Activated naive CD8-positive, alpha-beta T cell treated with anti-CD3 and anti-CD28 coated beads for 36 hours (primary cell): ENCODE results near the gene GNG7. TPM values are rescaled to one million over a fixed set of nuclear protein-coding genes. Genes with fewer than 3 reads are reported as not detected.
A peak's percentile ranks its signal among the peaks of the same experiment; 100 is the strongest.
"Not testable (repeated sequence)": the region's sequence is repeated elsewhere in the genome, so short reads cannot be mapped to it uniquely, and the experiment has no call there.

Source experiments
- DNase-seq: peaks from one replicate; pipeline ENCODE4 v3.0.0; 2021
- H3K27ac Mint-ChIP-seq: one replicate; pipeline ENCODE4 v1.8.0; 2022; ENCODE audit warnings: mild to moderate bottlenecking, moderate library complexity, mixed read lengths
- H3K27me3 Mint-ChIP-seq: one replicate; pipeline ENCODE4 v1.8.0; 2022; ENCODE audit warnings: mild to moderate bottlenecking, mixed read lengths
- H3K36me3 Mint-ChIP-seq: one replicate; pipeline ENCODE4 v1.8.0; 2021; ENCODE audit warnings: mild to moderate bottlenecking, mixed read lengths
- H3K4me1 Mint-ChIP-seq: one replicate; pipeline ENCODE4 v1.8.0; 2021; ENCODE audit warnings: mixed read lengths
- H3K4me3 Mint-ChIP-seq: one replicate; pipeline ENCODE4 v1.8.0; 2022; ENCODE audit warnings: mild to moderate bottlenecking, moderate library complexity, mixed read lengths
- H3K9me3 Mint-ChIP-seq: one replicate; pipeline ENCODE4 v1.8.0; 2022; ENCODE audit warnings: mixed read lengths
- total RNA-seq, 2 experiments: library from RNA; stranded (reverse); gene quantifications; one replicate each; pipeline ENCODE4 v1.2.3, GENCODE V29; 2021

GNG7 gene
- total RNA-seq, 2 experiments from 2014 or later, result 0.36 to 0.45 TPM

DNA sequence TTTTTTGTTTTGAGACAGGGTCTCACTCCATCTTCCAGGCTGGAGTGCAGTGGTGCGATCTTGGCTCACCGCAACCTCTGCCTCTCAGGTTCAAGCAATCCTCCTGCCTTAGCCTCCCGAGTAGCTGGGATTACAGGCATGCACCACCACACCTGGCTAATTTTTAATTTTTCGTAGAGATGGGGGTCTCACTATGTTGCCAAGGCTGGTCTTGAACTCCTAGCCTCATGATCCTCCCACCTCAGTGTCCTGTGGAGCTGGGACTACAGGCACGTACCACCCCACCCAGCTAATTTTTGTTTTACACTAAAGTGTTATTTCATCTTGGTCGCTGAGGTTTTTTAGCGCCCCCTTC lies 93.5 kb downstream of the GNG7 start:
- not testable (repeated sequence) for H3K27ac Mint-ChIP-seq, H3K4me3 Mint-ChIP-seq, H3K27me3 Mint-ChIP-seq, DNase-seq, H3K36me3 Mint-ChIP-seq, H3K9me3 Mint-ChIP-seq
- peaks cover 39% of the 10 kb centered on the region for H3K4me1 Mint-ChIP-seq

DNA sequence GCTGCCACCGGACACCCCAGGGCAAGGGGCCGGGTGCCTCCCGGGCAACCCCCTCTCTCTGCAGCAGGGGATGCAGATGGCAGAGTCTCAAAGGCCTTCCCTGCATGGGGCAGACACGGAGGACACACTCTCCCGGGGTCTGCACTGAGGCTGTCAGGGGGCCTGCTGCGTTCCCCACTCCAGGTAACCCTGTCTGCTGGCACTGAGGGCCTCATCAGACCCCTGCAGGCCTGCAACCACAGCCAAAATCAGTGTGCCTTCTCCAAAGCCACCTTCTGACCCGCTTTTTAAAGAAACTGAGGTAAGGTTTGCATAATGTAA lies 93.9 kb downstream of the GNG7 start:
- Mint-ChIP-seq H3K9me3 (no peaks in the 10 kb centered on the region), H3K4me3 (no peak overlapping the region), H3K27ac (no peak overlapping the region), H3K27me3 (peaks cover 4% of the 10 kb centered on the region), H3K36me3 (peaks cover 3% of the 10 kb centered on the region), H3K4me1 (peaks cover 36% of the 10 kb centered on the region)
- DNase-seq, result no peak

DNA sequence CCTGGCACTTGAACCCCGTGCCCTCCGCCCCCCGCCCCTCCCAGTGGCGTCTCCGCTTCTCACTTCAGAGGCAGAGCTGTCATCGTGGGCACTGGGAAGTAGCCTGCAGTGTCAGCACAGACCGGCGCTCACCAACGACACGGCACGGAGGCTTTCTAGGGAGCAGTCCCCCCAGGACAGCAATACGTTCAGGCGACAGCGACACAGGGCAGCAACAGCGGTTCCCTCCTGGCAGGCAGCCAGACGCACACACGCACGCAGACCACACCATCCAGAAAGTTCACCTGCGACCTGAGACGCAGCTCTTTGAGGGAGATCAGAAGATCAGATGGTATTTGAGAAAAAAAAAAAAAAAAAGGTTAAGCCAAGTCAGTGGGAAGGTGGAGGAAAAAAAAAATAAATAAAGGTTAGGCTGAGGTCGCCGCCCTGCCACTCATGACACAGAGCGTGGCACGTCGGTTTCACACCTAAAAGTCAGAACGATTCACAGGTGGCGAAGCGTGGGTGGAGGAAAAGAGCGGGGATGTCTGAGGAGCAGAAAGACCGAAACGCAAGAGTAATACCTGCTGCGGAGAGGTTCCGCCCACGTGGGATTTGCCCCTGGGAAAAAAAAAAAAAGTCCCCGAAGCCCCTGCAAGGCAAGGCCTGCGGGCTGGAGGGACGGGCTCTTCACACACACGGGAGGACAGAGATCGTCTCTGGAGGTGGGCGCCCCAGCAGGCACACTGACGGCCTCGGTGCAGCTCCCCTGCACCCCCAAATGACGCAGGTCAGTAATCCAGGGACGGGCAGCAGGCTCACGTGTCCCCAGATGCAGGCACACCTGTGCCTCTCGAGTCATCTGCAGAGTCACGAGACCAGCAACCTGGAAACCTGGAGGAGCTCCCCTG lies 94.5 kb downstream of the GNG7 start:
- peak; percentile 93 for DNase-seq
- H3K27me3 Mint-ChIP-seq, result peaks cover 4% of the 10 kb centered on the region
- H3K4me1 Mint-ChIP-seq, result peaks cover 31% of the 10 kb centered on the region
- no peaks in the 10 kb centered on the region for H3K9me3 Mint-ChIP-seq
- peak overlapping the region; percentile 70 for H3K4me3 Mint-ChIP-seq
- peaks cover 3% of the 10 kb centered on the region for H3K36me3 Mint-ChIP-seq
- H3K27ac Mint-ChIP-seq, result peak overlapping the region; percentile 82

DNA sequence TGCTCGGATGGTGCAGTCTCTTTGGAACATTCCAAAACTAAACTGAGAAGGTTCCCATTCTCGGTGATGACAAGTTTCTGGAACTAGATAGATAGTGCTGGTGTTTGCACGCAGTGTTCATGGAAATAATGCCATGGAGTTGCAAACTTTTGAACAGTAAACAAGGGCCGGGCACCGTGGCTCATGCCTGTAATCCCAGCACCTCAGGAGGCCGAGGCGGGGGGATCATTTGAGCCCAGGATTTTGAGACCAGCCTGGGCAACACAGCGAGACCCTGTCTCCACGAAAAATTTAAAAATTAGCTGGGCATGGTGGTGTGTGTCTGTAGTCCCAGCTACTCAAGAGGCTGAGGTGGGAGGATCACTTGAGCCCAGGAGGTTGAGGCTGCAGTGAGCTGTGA lies 95.7 kb downstream of the GNG7 start:
- Mint-ChIP-seq H3K4me1 (peaks cover 29% of the 10 kb centered on the region), H3K4me3 (peak overlapping the region; percentile 25)
- H3K36me3 Mint-ChIP-seq, DNase-seq, H3K9me3 Mint-ChIP-seq, H3K27ac Mint-ChIP-seq, H3K27me3 Mint-ChIP-seq: not testable (repeated sequence)

GRCh38 chr19:2605889-2606288 lies 96.6 kb downstream of the GNG7 start:
- not testable (repeated sequence) for H3K4me3 Mint-ChIP-seq, H3K27ac Mint-ChIP-seq, H3K36me3 Mint-ChIP-seq

GRCh38 chr19:2604747-2605329 lies 97.7 kb downstream of the GNG7 start:
- Mint-ChIP-seq H3K36me3 (peaks cover 3% of the 10 kb centered on the region), H3K27me3 (peaks cover 4% of the 10 kb centered on the region), H3K4me1 (peaks cover 21% of the 10 kb centered on the region), H3K4me3 (no peak overlapping the region), H3K27ac (no peak overlapping the region), H3K9me3 (no peaks in the 10 kb centered on the region)
- DNase-seq, result no peak

More at GRCh38 chr19:2605889-2606288, 96.6 kb downstream of the GNG7 start:
- peaks cover 24% of the 10 kb centered on the region for H3K4me1 Mint-ChIP-seq
- H3K27me3 Mint-ChIP-seq, DNase-seq, H3K9me3 Mint-ChIP-seq: not testable (repeated sequence)

DNA sequence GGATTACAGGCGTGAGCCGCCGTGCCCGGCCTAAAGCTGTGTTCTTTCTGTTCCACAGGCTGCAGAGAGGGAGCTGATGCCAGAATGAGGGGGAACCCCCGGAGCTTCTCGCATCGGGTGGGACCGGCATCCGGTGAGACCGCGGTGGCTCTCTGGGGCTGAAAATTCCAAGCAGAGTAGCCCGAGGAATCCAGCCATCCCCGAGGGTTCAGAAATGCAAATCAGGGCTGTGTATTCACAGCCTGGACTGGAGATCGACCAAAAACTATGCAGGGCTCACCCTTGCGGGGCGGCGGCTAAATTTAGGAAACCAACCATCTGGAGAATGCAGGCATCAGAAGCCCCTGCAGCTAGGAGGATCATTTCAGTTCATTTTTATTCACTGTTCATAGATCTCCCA lies 99.2 kb downstream of the GNG7 start:
- Mint-ChIP-seq H3K4me1 (peaks cover 16% of the 10 kb centered on the region), H3K36me3 (peaks cover 3% of the 10 kb centered on the region), H3K4me3 (no peak overlapping the region), H3K27ac (no peak overlapping the region), H3K27me3 (peaks cover 4% of the 10 kb centered on the region), H3K9me3 (no peaks in the 10 kb centered on the region)
- DNase-seq, result no peak

- no peak overlapping the region for H3K27ac Mint-ChIP-seq
- H3K36me3 Mint-ChIP-seq, result peaks cover 3% of the 10 kb centered on the region
- H3K4me3 Mint-ChIP-seq, result no peak overlapping the region
- H3K4me1 Mint-ChIP-seq, result peaks cover 9% of the 10 kb centered on the region
- DNase-seq, result no peak
- H3K9me3 Mint-ChIP-seq, result no peaks in the 10 kb centered on the region
- peaks cover 4% of the 10 kb centered on the region for H3K27me3 Mint-ChIP-seq
Measured at GRCh38 chr19:2602391-2603181, 99.9 kb downstream of the GNG7 start.

DNA sequence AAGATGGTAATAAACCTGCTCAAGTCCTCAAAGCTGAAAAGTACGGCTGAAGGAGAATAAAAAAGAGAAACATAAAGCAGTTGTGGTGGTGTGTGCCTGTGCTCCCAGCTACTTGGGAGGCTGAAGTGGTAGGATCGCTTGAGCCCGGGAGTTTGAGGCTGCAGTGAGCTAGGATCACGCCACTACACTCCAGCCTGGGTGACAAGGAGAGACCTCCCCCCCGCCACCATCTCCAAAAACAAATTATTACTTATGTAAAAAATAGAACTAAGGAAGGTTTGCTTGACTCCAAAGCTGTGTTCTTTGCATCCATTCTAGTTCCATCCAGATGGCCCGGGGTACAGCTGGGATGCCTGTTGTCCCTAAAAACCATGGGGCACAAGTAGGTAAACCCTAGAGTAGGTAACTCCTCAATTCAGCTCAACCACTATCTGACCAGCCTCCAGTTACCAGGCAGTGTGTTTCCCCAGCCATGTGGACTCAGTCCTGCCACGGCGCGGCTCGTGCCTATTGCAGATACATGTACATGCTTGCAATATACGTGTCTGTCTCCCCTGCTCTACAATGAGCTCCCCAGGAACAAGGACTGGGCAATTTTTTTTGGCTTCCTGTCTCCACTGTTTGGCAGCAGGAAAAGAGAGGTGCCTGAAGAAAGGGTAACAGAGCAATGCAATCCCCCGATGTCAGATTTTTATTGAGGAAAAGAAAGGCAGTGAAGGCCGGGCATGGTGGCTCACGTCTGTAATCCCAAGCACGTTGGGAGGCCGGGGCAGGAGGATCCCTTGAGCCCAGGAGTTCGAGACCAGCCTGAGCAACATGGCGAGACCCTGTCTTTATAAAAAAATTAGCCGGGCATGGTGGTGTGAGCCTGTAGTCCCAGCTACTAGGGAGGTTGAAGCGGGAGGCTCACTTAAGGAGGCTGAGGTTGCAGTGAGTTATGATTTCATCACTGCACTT lies 101.3 kb downstream of the GNG7 start:
- H3K27me3 Mint-ChIP-seq, result peaks cover 4% of the 10 kb centered on the region
- H3K27ac Mint-ChIP-seq, result no peak overlapping the region
- H3K9me3 Mint-ChIP-seq, result no peaks in the 10 kb centered on the region
- DNase-seq, result no peak
- peaks cover 3% of the 10 kb centered on the region for H3K36me3 Mint-ChIP-seq
- H3K4me3 Mint-ChIP-seq, result no peak overlapping the region
- peaks cover 8% of the 10 kb centered on the region for H3K4me1 Mint-ChIP-seq

DNA sequence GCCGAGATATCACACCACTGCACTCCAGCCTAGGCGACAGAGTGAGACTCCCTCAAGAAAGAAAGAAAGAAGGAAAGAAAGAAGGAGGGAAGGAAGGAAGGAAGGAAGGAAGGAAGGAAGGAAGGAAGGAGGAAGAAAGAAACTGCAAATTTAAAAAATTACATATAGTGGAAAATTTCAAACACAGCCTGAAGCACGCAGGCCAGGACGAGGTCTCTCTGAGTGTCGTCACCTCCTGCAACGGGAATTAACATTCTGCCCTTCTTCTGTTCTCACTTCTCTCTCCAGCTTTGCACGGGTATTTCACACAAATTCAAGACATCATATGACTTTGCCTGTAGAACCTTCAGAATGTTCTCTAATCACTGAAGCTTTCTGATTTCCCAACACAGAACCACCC lies 108.2 kb downstream of the GNG7 start:
- Mint-ChIP-seq H3K36me3 (no peaks in the 10 kb centered on the region), H3K9me3 (peaks cover 4% of the 10 kb centered on the region), H3K4me3 (no peak overlapping the region), H3K27me3 (peaks cover 15% of the 10 kb centered on the region), H3K4me1 (peaks cover 7% of the 10 kb centered on the region), H3K27ac (no peak overlapping the region)
- no peak for DNase-seq

GRCh38 chr19:2592824-2593223 lies 109.7 kb downstream of the GNG7 start:
- no peaks in the 10 kb centered on the region for H3K4me1 Mint-ChIP-seq
- H3K4me3 Mint-ChIP-seq, result no peak overlapping the region
- H3K27me3 Mint-ChIP-seq, result peaks cover 15% of the 10 kb centered on the region
- H3K27ac Mint-ChIP-seq, result no peak overlapping the region
- peaks cover 4% of the 10 kb centered on the region for H3K9me3 Mint-ChIP-seq
- DNase-seq, result no peak
- no peaks in the 10 kb centered on the region for H3K36me3 Mint-ChIP-seq

DNA sequence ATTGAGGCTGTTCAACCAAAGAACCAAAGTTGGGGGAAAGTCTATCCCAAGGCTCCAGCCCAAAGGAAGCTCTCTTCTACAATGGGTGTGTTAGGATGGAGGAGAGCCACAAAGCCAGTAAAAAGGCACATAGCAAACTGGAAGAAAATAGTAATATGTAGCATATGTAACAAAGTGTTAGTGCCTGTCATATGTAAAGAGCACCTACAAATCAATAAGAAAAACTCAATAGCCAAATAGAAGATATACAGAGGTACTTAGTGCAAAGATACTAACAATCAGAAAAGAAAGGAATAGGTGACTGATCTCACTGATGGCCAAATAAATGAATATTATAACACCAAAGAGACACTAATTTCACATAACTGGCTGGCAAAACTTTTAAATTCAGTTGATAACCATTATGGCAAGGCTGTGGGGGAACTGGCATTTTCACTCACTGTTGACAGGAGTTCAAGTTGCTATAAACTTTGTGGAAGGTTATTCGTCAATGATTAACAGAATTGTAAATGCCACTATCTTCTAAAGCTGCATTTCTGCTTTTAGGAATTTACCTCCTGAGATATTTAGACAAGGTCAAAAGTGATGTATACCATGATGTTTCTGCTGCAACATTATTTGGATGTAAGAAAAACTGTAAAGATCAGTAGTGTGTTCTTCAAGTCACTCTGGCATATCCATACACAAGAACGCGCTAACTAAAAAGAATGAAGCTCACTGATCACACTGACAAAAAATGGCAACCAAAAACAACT lies 110.8 kb downstream of the GNG7 start:
- no peaks in the 10 kb centered on the region for H3K4me1 Mint-ChIP-seq
- H3K27me3 Mint-ChIP-seq, result peaks cover 15% of the 10 kb centered on the region
- H3K36me3 Mint-ChIP-seq, result no peaks in the 10 kb centered on the region
- H3K27ac Mint-ChIP-seq, result no peak overlapping the region
- no peak overlapping the region for H3K4me3 Mint-ChIP-seq
- DNase-seq, result no peak
- peaks cover 4% of the 10 kb centered on the region for H3K9me3 Mint-ChIP-seq

GRCh38 chr19:2590630-2591399 lies 111.7 kb downstream of the GNG7 start:
- no peak for DNase-seq
- H3K27me3 Mint-ChIP-seq, result peaks cover 15% of the 10 kb centered on the region
- no peaks in the 10 kb centered on the region for H3K4me1 Mint-ChIP-seq
- no peak overlapping the region for H3K4me3 Mint-ChIP-seq
- no peaks in the 10 kb centered on the region for H3K36me3 Mint-ChIP-seq
- H3K27ac Mint-ChIP-seq, result no peak overlapping the region
- H3K9me3 Mint-ChIP-seq, result peaks cover 4% of the 10 kb centered on the region
